Kidney (tissue), 14 donors: ENCODE data around the gene MSTO1. TPM values are rescaled to one million over a fixed set of nuclear protein-coding genes. Genes with fewer than 3 reads are reported as not detected.

ENCODE experiments used
- DNase-seq, 5 donors: peaks; one replicate each; pipeline ENCODE4 v3.0.0-alpha.2; 2013 to 2020
- FAIRE-seq: peaks from 2 replicates; lab custom pipeline; 2012; peaks lifted over from hg19 to GRCh38; lab: Jason Lieb, UNC
- H3K27ac ChIP-seq, 2 donors: one replicate each; pipeline ENCODE4 v1.7.0; 2013; ENCODE audit warnings: low read depth in 2 of 2, low read length in 2 of 2, inconsistent platforms in 1 of 2
- H3K27me3 ChIP-seq: one replicate; pipeline ENCODE4 v1.7.1; 2013; ENCODE audit warnings: low read length, inconsistent platforms; ENCODE audit not compliant: control insufficient read depth, insufficient read depth
- H3K36me3 ChIP-seq, 3 donors: one replicate each; pipeline versions ENCODE4 v1.7.0 to v1.7.1; 2013; ENCODE audit warnings: low read length in 3 of 3, control low read depth in 1 of 3, inconsistent platforms in 1 of 3; ENCODE audit not compliant: insufficient read depth in 3 of 3, control insufficient read depth in 2 of 3
- H3K4me1 ChIP-seq, 3 donors: one replicate each; pipeline versions ENCODE4 v1.7.0 to v1.7.1; 2013; ENCODE audit warnings: low read length in 3 of 3, inconsistent platforms in 1 of 3, low read depth in 1 of 3; ENCODE audit not compliant: control insufficient read depth in 2 of 3, insufficient read depth in 2 of 3
- H3K4me3 ChIP-seq, 3 donors: one replicate each; pipeline versions ENCODE4 v1.7.0 to v1.8.1; 2013; ENCODE audit warnings: low read length in 3 of 3, control low read depth in 1 of 3, inconsistent platforms in 1 of 3
- H3K9ac ChIP-seq, 3 donors: one replicate each; pipeline versions ENCODE4 v1.7.0 to v1.7.1; 2013; ENCODE audit warnings: low read length in 3 of 3, control low read depth in 1 of 3, inconsistent platforms in 1 of 3
- H3K9me3 ChIP-seq, 3 donors: one replicate each; pipeline versions ENCODE4 v1.7.0 to v1.7.1; 2013; ENCODE audit warnings: low read length in 3 of 3, control low read depth in 1 of 3, inconsistent platforms in 1 of 3; ENCODE audit not compliant: control insufficient read depth in 2 of 3, insufficient read depth in 1 of 3
- CTCF ChIP-seq: IDR thresholded peaks from 3 replicates; pipeline ENCODE4 v1.5.1; 2012; ENCODE audit warnings: mild to moderate bottlenecking, moderate library complexity, borderline replicate concordance; ENCODE audit not compliant: insufficient read depth; ENCODE audit errors: extremely low read depth
- intact Hi-C: fragments of 100-400 bp; cut with DNase I; formaldehyde crosslinking; loops from one replicate; pipeline ENCODE4 v1.11.1; 2022
- polyA plus RNA-seq: library from polyadenylated mRNA; stranded (reverse); fragments of 350-450 nt; fragmentation: Illumina TruSeq; extraction: RNeasy Lipid Tissue Mini Kit (QIAGEN cat#74804); gene quantifications from one replicate; pipeline ENCODE4 v1.2.3, GENCODE V29; 2014; ENCODE audit warnings: low read depth, low replicate concordance; ENCODE audit not compliant: insufficient read depth
- total RNA-seq: library from RNA; stranded (reverse); fragmentation: NEBNext Ultra II Directional; extraction: Animal tissue kit (Norgen Biotek cat#: 25700); gene quantifications from one replicate; pipeline ENCODE4 v1.2.1, GENCODE V29; 2021
- donor health status: control.
- donor health status: control.
- donor health status: control.
- donor health status: control.
- donor health status: control.
- donor health status: DM: yes; HTN: yes; CAD: no.
- donor health status: Normal renal cell carcinoma (clear cell type).

The MSTO1 gene
- total and polyA plus RNA-seq, 2 donors from 2014 or later, result 25.3 to 54.0 TPM

- intact Hi-C loops, result no loop called here
- DNase-seq (no peak), FAIRE-seq (no peak)
- H3K27ac ChIP-seq, result no peak overlapping the region
- H3K4me3 ChIP-seq, result no peak overlapping the region
- no peaks in the 10 kb centered on the region for H3K36me3 ChIP-seq
- H3K27me3 ChIP-seq, result no peaks in the 10 kb centered on the region
- no peak overlapping the region for H3K9ac ChIP-seq
- no peak for TF ChIP-seq CTCF
- H3K9me3 ChIP-seq, result no peaks in the 10 kb centered on the region
- no peaks in the 10 kb centered on the region for H3K4me1 ChIP-seq
Measured at GRCh38 chr1:155649676-155650075, 39.7 kb downstream of the MSTO1 start.

- FAIRE-seq (no peak), DNase-seq (no peak)
- H3K4me3 ChIP-seq, result no peak overlapping the region
- no peaks in the 10 kb centered on the region for H3K36me3 ChIP-seq
- no peaks in the 10 kb centered on the region for H3K27me3 ChIP-seq
- no peaks in the 10 kb centered on the region for H3K4me1 ChIP-seq
- H3K9ac ChIP-seq, result no peak overlapping the region
- TF ChIP-seq CTCF, result no peak
- intact Hi-C loops, result no loop called here
- H3K27ac ChIP-seq, result no peak overlapping the region
- no peaks in the 10 kb centered on the region for H3K9me3 ChIP-seq
Measured at GRCh38 chr1:155650231-155650757, 40.3 kb downstream of the MSTO1 start.

GRCh38 chr1:155651861-155652661 is 42.0 kb downstream of the MSTO1 start:
- intact Hi-C loops, result no loop called here
- no peaks in the 10 kb centered on the region for H3K4me1 ChIP-seq
- H3K9ac ChIP-seq, result no peak overlapping the region
- H3K9me3 ChIP-seq, result no peaks in the 10 kb centered on the region
- H3K27ac ChIP-seq, result no peak overlapping the region
- H3K27me3 ChIP-seq, result no peaks in the 10 kb centered on the region
- H3K4me3 ChIP-seq, result no peak overlapping the region
- H3K36me3 ChIP-seq, result no peaks in the 10 kb centered on the region
- FAIRE-seq (no peak), DNase-seq (no peak)
- TF ChIP-seq CTCF, result no peak
